Calu3 (cell line): ENCODE results near the gene TSPAN9. TPM values are rescaled to one million over a fixed set of nuclear protein-coding genes. Genes with fewer than 3 reads are reported as not detected.

Source experiments
- BruUV-seq: library from RNA; stranded (reverse); fragments of 400-500 nt; replicated peaks from 2 replicates; lab custom pipeline; 2021; lab: Mats Ljungman, UMichigan
- CTCF ChIA-PET: fragments of 300-600 bp; sonication (Branson Sonifier 250); formaldehyde crosslinking; loops from one replicate; lab custom pipeline; 2022; ENCODE audit warnings: antibody characterized with exemption; lab: Charles Lee
- DNase-seq: peaks from one replicate; pipeline ENCODE4 v3.0.0; 2022
- H3K27ac Mint-ChIP-seq: one replicate; pipeline ENCODE4 v1.8.0; 2022; ENCODE audit warnings: mixed read lengths; ENCODE audit not compliant: unreplicated experiment
- H3K27me3 Mint-ChIP-seq: one replicate; pipeline ENCODE4 v1.8.0; 2022; ENCODE audit warnings: mixed read lengths; ENCODE audit not compliant: unreplicated experiment
- H3K36me3 Mint-ChIP-seq: one replicate; pipeline ENCODE4 v1.8.0; 2022; ENCODE audit warnings: mild to moderate bottlenecking, moderate library complexity, mixed read lengths; ENCODE audit not compliant: insufficient read depth, unreplicated experiment
- H3K4me1 Mint-ChIP-seq: one replicate; pipeline ENCODE4 v1.8.0; 2022; ENCODE audit warnings: mild to moderate bottlenecking, low read depth, mixed read lengths; ENCODE audit not compliant: unreplicated experiment
- H3K4me3 Mint-ChIP-seq: one replicate; pipeline ENCODE4 v1.8.0; 2022; ENCODE audit warnings: mild to moderate bottlenecking, low read depth, moderate library complexity, mixed read lengths; ENCODE audit not compliant: unreplicated experiment
- H3K9me3 Mint-ChIP-seq: one replicate; pipeline ENCODE4 v1.8.0; 2022; ENCODE audit warnings: low read depth, mixed read lengths; ENCODE audit not compliant: unreplicated experiment
- intact Hi-C: fragments of 100-400 bp; cut with micrococcal nuclease; formaldehyde crosslinking; loops from one replicate; pipeline ENCODE4 v1.10.0; 2022; ENCODE audit not compliant: unreplicated experiment
- total RNA-seq: library from RNA; stranded (reverse); gene quantifications from 2 replicates; pipeline ENCODE4 v1.2.3, GENCODE V29; 2022
- TF ChIP-seq, protein P1 (sequence below): fragments of 200-600 bp; IDR thresholded peaks from one replicate; pipeline ENCODE4 v1.8.0; 2022; ENCODE audit warnings: antibody characterized with exemption; ENCODE audit not compliant: unreplicated experiment

The TSPAN9 gene
- total RNA-seq, 1 experiment from 2014 or later, result 6.0 TPM

GRCh38 chr12:3205742-3206519 is 128.8 kb downstream of the TSPAN9 start:
- CTCF ChIA-PET, result interaction anchor here (0.6 to 1.0 kb wide), 4 partner anchors 13 to 807 kb away, joined by 3 to 5 read pairs (median 4); no protein-coding TSS in a partner anchor
- no peak overlapping the region for H3K27ac Mint-ChIP-seq
- BruUV-seq, result no TSS peak
- peaks cover 30% of the 10 kb centered on the region for H3K27me3 Mint-ChIP-seq
- no peaks in the 10 kb centered on the region for H3K9me3 Mint-ChIP-seq
- TF ChIP-seq, protein P1, sequence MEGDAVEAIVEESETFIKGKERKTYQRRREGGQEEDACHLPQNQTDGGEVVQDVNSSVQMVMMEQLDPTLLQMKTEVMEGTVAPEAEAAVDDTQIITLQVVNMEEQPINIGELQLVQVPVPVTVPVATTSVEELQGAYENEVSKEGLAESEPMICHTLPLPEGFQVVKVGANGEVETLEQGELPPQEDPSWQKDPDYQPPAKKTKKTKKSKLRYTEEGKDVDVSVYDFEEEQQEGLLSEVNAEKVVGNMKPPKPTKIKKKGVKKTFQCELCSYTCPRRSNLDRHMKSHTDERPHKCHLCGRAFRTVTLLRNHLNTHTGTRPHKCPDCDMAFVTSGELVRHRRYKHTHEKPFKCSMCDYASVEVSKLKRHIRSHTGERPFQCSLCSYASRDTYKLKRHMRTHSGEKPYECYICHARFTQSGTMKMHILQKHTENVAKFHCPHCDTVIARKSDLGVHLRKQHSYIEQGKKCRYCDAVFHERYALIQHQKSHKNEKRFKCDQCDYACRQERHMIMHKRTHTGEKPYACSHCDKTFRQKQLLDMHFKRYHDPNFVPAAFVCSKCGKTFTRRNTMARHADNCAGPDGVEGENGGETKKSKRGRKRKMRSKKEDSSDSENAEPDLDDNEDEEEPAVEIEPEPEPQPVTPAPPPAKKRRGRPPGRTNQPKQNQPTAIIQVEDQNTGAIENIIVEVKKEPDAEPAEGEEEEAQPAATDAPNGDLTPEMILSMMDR, result no peak
- DNase-seq, result peak; percentile 25
- intact Hi-C loops, result no loop called here
- no peak overlapping the region for H3K4me3 Mint-ChIP-seq
- no peaks in the 10 kb centered on the region for H3K36me3 Mint-ChIP-seq
- H3K4me1 Mint-ChIP-seq, result peaks cover 32% of the 10 kb centered on the region

DNA sequence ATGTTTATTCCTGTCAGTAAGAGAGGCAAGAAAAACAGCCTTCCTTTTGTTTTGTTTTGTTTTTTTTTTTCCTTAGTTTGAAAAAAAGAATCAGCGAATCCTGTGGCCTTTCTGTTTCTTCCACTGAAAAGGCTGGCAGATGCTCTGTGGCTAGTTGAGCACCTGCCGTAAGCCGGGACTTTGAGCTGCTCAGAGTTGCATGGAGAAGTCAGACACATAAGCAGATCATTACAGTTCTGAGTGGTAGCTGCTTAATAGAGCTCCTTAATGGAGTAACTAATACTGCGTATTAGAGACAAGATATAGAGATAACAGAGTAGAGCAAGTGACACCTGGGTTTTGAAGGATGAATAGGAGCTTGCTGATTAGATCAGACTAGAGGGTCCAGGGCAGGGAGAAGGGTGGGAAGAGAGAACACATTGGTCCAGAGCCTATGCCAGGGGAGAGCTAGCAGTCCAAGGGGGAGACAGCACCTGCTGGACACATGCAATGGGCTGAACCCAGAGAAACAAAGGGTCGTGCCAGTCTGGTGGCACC is 129.4 kb downstream of the TSPAN9 start:
- CTCF ChIA-PET, result interaction anchor here (0.6 to 1.0 kb wide), 3 partner anchors 12 to 808 kb away, joined by 3 to 4 read pairs (median 4); no protein-coding TSS in a partner anchor
- Mint-ChIP-seq H3K27me3 (peaks cover 23% of the 10 kb centered on the region), H3K4me3 (no peak overlapping the region), H3K27ac (no peak overlapping the region), H3K4me1 (peaks cover 27% of the 10 kb centered on the region), H3K9me3 (no peaks in the 10 kb centered on the region), H3K36me3 (no peaks in the 10 kb centered on the region)
- no peak for DNase-seq
- no TSS peak for BruUV-seq
- intact Hi-C loops, result no loop called here
- TF ChIP-seq, protein P1, result no peak

DNA sequence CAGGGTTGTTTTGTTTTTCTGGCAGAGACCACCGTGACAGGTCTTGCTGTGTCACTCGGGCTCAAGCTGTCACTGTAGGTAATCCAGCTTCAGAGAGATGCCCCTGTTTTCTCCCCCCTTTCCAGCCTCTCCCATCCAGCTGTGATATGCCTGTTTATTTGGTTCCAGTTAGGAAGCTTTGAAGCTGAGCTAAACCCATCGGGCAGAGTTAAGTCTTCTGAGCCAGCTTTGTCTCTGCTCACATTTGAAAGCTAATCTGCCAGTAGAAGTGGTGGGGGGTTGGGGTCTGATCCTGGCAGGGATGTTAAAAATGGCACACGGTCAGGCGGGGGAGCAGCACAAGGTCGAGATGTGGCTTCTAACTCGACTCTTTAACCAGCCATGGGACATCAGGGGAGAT is 130.0 kb downstream of the TSPAN9 start:
- intact Hi-C loops, result no loop called here
- no peak for DNase-seq
- TF ChIP-seq, protein P1, result no peak
- H3K4me1 Mint-ChIP-seq, result peaks cover 27% of the 10 kb centered on the region
- H3K9me3 Mint-ChIP-seq, result no peaks in the 10 kb centered on the region
- no peak overlapping the region for H3K27ac Mint-ChIP-seq
- no peak overlapping the region for H3K4me3 Mint-ChIP-seq
- H3K27me3 Mint-ChIP-seq, result peaks cover 24% of the 10 kb centered on the region
- no TSS peak for BruUV-seq
- CTCF ChIA-PET, result interaction anchor here (1.0 kb wide), 1 partner anchor 11 kb away, joined by 4 read pairs; no protein-coding TSS in a partner anchor
- H3K36me3 Mint-ChIP-seq, result no peaks in the 10 kb centered on the region

GRCh38 chr12:3207858-3208257 is 130.7 kb downstream of the TSPAN9 start:
- CTCF ChIA-PET, result no interaction called here
- no peaks in the 10 kb centered on the region for H3K9me3 Mint-ChIP-seq
- H3K27me3 Mint-ChIP-seq, result peaks cover 27% of the 10 kb centered on the region
- intact Hi-C loops, result no loop called here
- no peak for DNase-seq
- TF ChIP-seq, protein P1, result no peak
- no TSS peak for BruUV-seq
- no peak overlapping the region for H3K27ac Mint-ChIP-seq
- H3K4me1 Mint-ChIP-seq, result peaks cover 27% of the 10 kb centered on the region
- no peaks in the 10 kb centered on the region for H3K36me3 Mint-ChIP-seq
- H3K4me3 Mint-ChIP-seq, result no peak overlapping the region
